HCT116 (cell line): Measurements from ENCODE around the gene P2RY12. TPM values are rescaled to one million over a fixed set of nuclear protein-coding genes. Genes with fewer than 3 reads are reported as not detected.
A peak's percentile ranks its signal among the peaks of the same experiment; 100 is the strongest.

Source experiments
- ATAC-seq: fragments of 200-7000 bp; cut with Tn5 transposase; 2 replicates; pipeline ENCODE4 v1.9.1; 2020; ENCODE audit warnings: mild to moderate bottlenecking, moderate library complexity
- BruUV-seq: library from RNA; stranded (reverse); fragments of 400-500 nt; replicated peaks from 2 replicates; lab custom pipeline; 2021; lab: Mats Ljungman, UMichigan
- CTCF ChIA-PET: fragments of 300-600 bp; sonication (Branson Sonifier 250); formaldehyde crosslinking; loops from one replicate; lab custom pipeline; 2021; ENCODE audit warnings: antibody characterized with exemption; lab: Charles Lee
- POLR2A ChIA-PET: fragments of 300-600, 350-600 bp; sonication (Branson Sonifier 250); formaldehyde crosslinking; loops from one replicate; lab custom pipeline; 2021; ENCODE audit warnings: antibody characterized with exemption; lab: Charles Lee
- RAD21 ChIA-PET, 2 experiments: fragments of 300-600 bp; sonication (Branson Sonifier 250); formaldehyde crosslinking; loops; one replicate each; lab custom pipeline; 2023; ENCODE audit warnings: low total read pairs in 2 of 2; ENCODE audit not compliant: uncharacterized antibody in 2 of 2, unreplicated experiment in 2 of 2, low non-redundant PET in 1 of 2; lab: Charles Lee
- DNase-seq: peaks from one replicate; pipeline ENCODE4 v3.0.0-alpha.2; 2010; ENCODE audit warnings: low read depth, low spot score
- H2AFZ ChIP-seq: fragments of 200-600 bp; shearing (Covaris generic), sonication (generic); 2 replicates; pipeline ENCODE4 v1.6.1; 2017; ENCODE audit warnings: low read depth, mixed run types, mixed read lengths, antibody characterized with exemption, low read length; ENCODE audit not compliant: poor library complexity, severe bottlenecking
- H3K27ac ChIP-seq: 2 replicates; pipeline ENCODE4 v1.5.1; 2012; ENCODE audit warnings: low read depth, low read length
- H3K27me3 ChIP-seq: fragments of 200-600 bp; sonication (generic); 2 replicates; pipeline ENCODE4 v1.6.1; 2016; ENCODE audit warnings: mixed run types, low read length, mixed read lengths; ENCODE audit not compliant: insufficient read depth
- H3K36me3 ChIP-seq, 2 experiments: fragments of 200-500 bp in 1 of 2; fragments of 200-600 bp in 1 of 2; sonication (Bioruptor generic) in 1 of 2; sonication (generic) in 1 of 2; 2 replicates each; pipeline versions ENCODE4 v1.5.1 to v1.6.1; 2014 to 2016; ENCODE audit warnings: low read length in 2 of 2, inconsistent platforms in 1 of 2, mixed read lengths in 1 of 2, mixed run types in 1 of 2; ENCODE audit not compliant: insufficient read depth in 2 of 2, control insufficient read depth in 1 of 2
- H3K4me1 ChIP-seq, 2 experiments: fragments of 200-600 bp in 1 of 2; sonication (generic) in 1 of 2; 2 replicates each; pipeline versions ENCODE4 v1.5.1 to v1.6.1; 2012 to 2017; ENCODE audit warnings: low read length in 2 of 2, inconsistent platforms in 1 of 2, mild to moderate bottlenecking in 1 of 2, mixed read lengths in 1 of 2, mixed run types in 1 of 2, moderate library complexity in 1 of 2; ENCODE audit not compliant: insufficient read depth in 2 of 2, control insufficient read depth in 1 of 2
- H3K4me2 ChIP-seq: fragments of 200-600 bp; sonication (generic); 2 replicates; pipeline ENCODE4 v1.6.1; 2017; ENCODE audit warnings: mixed run types, low read length, mixed read lengths
- H3K4me3 ChIP-seq, 2 experiments: fragments of 200-600 bp in 1 of 2; sonication (generic) in 1 of 2; replicated peaks in 1 of 2; 2 replicates each; pipeline ENCODE4 v1.5.1; 2011 to 2016; ENCODE audit warnings: low read length in 2 of 2, control low read depth in 1 of 2, low read depth in 1 of 2, mild to moderate bottlenecking in 1 of 2, mixed read lengths in 1 of 2, mixed run types in 1 of 2
- H3K79me2 ChIP-seq: fragments of 200-600 bp; sonication (generic); 2 replicates; pipeline ENCODE4 v1.6.1; 2017; ENCODE audit warnings: mild to moderate bottlenecking, mixed run types, low read length, moderate library complexity, mixed read lengths; ENCODE audit not compliant: insufficient read depth
- H3K9ac ChIP-seq: fragments of 200-600 bp; sonication (generic); 2 replicates; pipeline ENCODE4 v1.6.1; 2016; ENCODE audit warnings: low read length, mixed read lengths
- H3K9me2 ChIP-seq: fragments of 200-600 bp; sonication (generic), shearing (Covaris generic); 2 replicates; pipeline ENCODE4 v1.6.1; 2017; ENCODE audit warnings: mixed run types, mild to moderate bottlenecking, moderate library complexity; ENCODE audit not compliant: insufficient read depth
- H3K9me3 ChIP-seq, 2 experiments: fragments of 200-500 bp in 1 of 2; fragments of 200-600 bp in 1 of 2; sonication (Bioruptor generic) in 1 of 2; sonication (generic) in 1 of 2; 2 replicates each; pipeline ENCODE4 v1.6.1; 2014 to 2017; ENCODE audit warnings: low read length in 2 of 2, mixed read lengths in 2 of 2, inconsistent platforms in 1 of 2, low read depth in 1 of 2, mild to moderate bottlenecking in 1 of 2, mixed run types in 1 of 2, moderate library complexity in 1 of 2; ENCODE audit not compliant: control insufficient read depth in 1 of 2, insufficient read depth in 1 of 2
- H4K20me1 ChIP-seq: fragments of 200-600 bp; sonication (generic), shearing (Covaris generic); 2 replicates; pipeline ENCODE4 v1.6.1; 2017; ENCODE audit warnings: mixed run types, mild to moderate bottlenecking, moderate library complexity; ENCODE audit not compliant: insufficient read depth
- ATF3 ChIP-seq: IDR thresholded peaks from 2 replicates; pipeline ENCODE4 v1.6.1; 2012
- CBX3 ChIP-seq: IDR thresholded peaks from 2 replicates; pipeline ENCODE4 v1.6.1; 2012; ENCODE audit warnings: low read depth
- CTCF ChIP-seq, 3 experiments: fragments of 200-600 bp in 1 of 3; sonication (generic) in 1 of 3; IDR thresholded peaks in 2 of 3; conservative IDR thresholded peaks in 1 of 3; 2 replicates each; pipeline ENCODE4 v1.5.1; 2012 to 2017; ENCODE audit warnings: low read depth in 2 of 3, low read length in 2 of 3, antibody characterized with exemption in 1 of 3, borderline replicate concordance in 1 of 3, control low read depth in 1 of 3, mild to moderate bottlenecking in 1 of 3, mixed read lengths in 1 of 3, mixed run types in 1 of 3, moderate library complexity in 1 of 3; ENCODE audit not compliant: insufficient read depth in 1 of 3
- POLR2A ChIP-seq: IDR thresholded peaks from 2 replicates; pipeline ENCODE4 v1.7.0; 2011; ENCODE audit warnings: borderline replicate concordance; ENCODE audit not compliant: insufficient read depth, insufficient read length; ENCODE audit errors: extremely low read depth
- REST ChIP-seq: IDR thresholded peaks from 2 replicates; pipeline ENCODE4 v1.6.1; 2012; ENCODE audit warnings: low read depth
- SIN3A ChIP-seq: IDR thresholded peaks from 2 replicates; pipeline ENCODE4 v1.6.1; 2012; ENCODE audit warnings: low read depth
- SP1 ChIP-seq: IDR thresholded peaks from 2 replicates; pipeline ENCODE4 v1.6.1; 2012; ENCODE audit warnings: low read depth
- ZBTB33 ChIP-seq: IDR thresholded peaks from 2 replicates; pipeline ENCODE4 v1.6.1; 2011; ENCODE audit warnings: mild to moderate bottlenecking, low read length, moderate library complexity; ENCODE audit not compliant: insufficient replicate concordance; ENCODE audit errors: extremely low read depth
- ZFX ChIP-seq: fragments of 450-650 bp; IDR thresholded peaks from 2 replicates; pipeline ENCODE4 v1.6.1; 2017
- intact Hi-C: fragments of 100-400 bp; cut with micrococcal nuclease; formaldehyde crosslinking; loops from 2 replicates; pipeline ENCODE4 v1.10.0; 2022
- total RNA-seq: library from RNA; stranded (reverse); gene quantifications from one replicate; pipeline ENCODE4 v1.2.1, GENCODE V29; 2021; ENCODE audit not compliant: unreplicated experiment

P2RY12 gene
- total RNA-seq, 1 experiment from 2014 or later = not detected

- intact Hi-C loops = no loop called here
- no peak overlapping the region for H3K4me2 ChIP-seq
- H2AFZ ChIP-seq = no peak overlapping the region
- TF ChIP-seq ZBTB33 (no peak), POLR2A (no peak), CBX3 (no peak), CTCF (IDR thresholded peaks at IDR 0.05 in 2 of 3, conservative IDR thresholded peaks at IDR 0.05 in 1 of 3; ENCODE audit: borderline replicate concordance in 1 of 3, insufficient read depth in 1 of 3, low read depth in 2 of 3, low read length in 2 of 3) (peak in 2 of 3 experiments; percentile 23 to 32; a peak in 2 of 6 replicates), REST (no peak), SP1 (no peak), ZFX (no peak), ATF3 (no peak), SIN3A (no peak)
- TF ChIP-seq, all 23 proteins: peak for 1
- RAD21 ChIA-PET = no interaction called here
- Histone ChIP-seq H3K36me3 (no peaks in the 10 kb centered on the region), H3K27ac (no peak overlapping the region), H3K4me1 (0 out of 4 replicates have a peak, but pooled peaks cover 0 to 6% of the 10 kb centered on the region in 2 experiments), H3K9me2 (no peaks in the 10 kb centered on the region), H4K20me1 (no peaks in the 10 kb centered on the region), H3K9me3 (no peaks in the 10 kb centered on the region), H3K9ac (no peak overlapping the region), H3K27me3 (no peaks in the 10 kb centered on the region), H3K79me2 (no peaks in the 10 kb centered on the region), H3K4me3 (no peak overlapping the region)
- peak; percentile 69 for ATAC-seq
- CTCF ChIA-PET = no interaction called here
- no TSS peak for BruUV-seq
- POLR2A ChIA-PET = no interaction called here
- no peak for DNase-seq
Observed at GRCh38 chr3:151421938-151422337, 37.4 kb upstream of the P2RY12 start.
